Fibroblast of villous mesenchyme (primary cell): Measurements from ENCODE around the gene THSD4. TPM values are rescaled to one million over a fixed set of nuclear protein-coding genes. Genes with fewer than 3 reads are reported as not detected.

Source experiments
- DNase-seq: peaks from one replicate; pipeline ENCODE4 v3.0.0-alpha.2; 2010; ENCODE audit warnings: low read depth
- H3K4me3 ChIP-seq: 2 replicates; pipeline ENCODE4 v1.5.1; 2011; ENCODE audit warnings: low read depth, mild to moderate bottlenecking, low read length
- CTCF ChIP-seq: IDR thresholded peaks from 2 replicates; pipeline ENCODE4 v1.5.1; 2012; ENCODE audit warnings: low read depth, mild to moderate bottlenecking, low read length; ENCODE audit not compliant: insufficient read depth
- total RNA-seq: library from RNA; depleted of rRNA; stranded (reverse); fragments of >200 nt; gene quantifications from 2 replicates; pipeline ENCODE4 v1.2.3, GENCODE V29; 2012

Gene THSD4
- total RNA-seq, 1 donor, result 76.4 TPM

GRCh38 chr15:71088155-71088554 lies 27.1 kb upstream of the THSD4 start:
- TF ChIP-seq CTCF, result no peak
- H3K4me3 ChIP-seq, result no peak overlapping the region
- no peak for DNase-seq

- H3K4me3 ChIP-seq, result no peak overlapping the region
- no peak for DNase-seq
- TF ChIP-seq CTCF, result no peak
These were observed 26.6 kb upstream of the THSD4 start for GRCh38 chr15:71088683-71089082.

GRCh38 chr15:71089801-71090200 lies 25.5 kb upstream of the THSD4 start:
- DNase-seq, result no peak
- TF ChIP-seq CTCF, result no peak
- no peak overlapping the region for H3K4me3 ChIP-seq

- DNase-seq, result no peak
- TF ChIP-seq CTCF, result no peak
- H3K4me3 ChIP-seq, result no peak overlapping the region
These were observed 23.7 kb upstream of the THSD4 start for GRCh38 chr15:71091601-71092000.

- H3K4me3 ChIP-seq, result no peak overlapping the region
- TF ChIP-seq CTCF, result no peak
- no peak for DNase-seq
These were observed 23.1 kb upstream of the THSD4 start for GRCh38 chr15:71092056-71092600.

GRCh38 chr15:71093054-71094024 lies 21.9 kb upstream of the THSD4 start:
- peak; percentile 47 for DNase-seq
- no peak overlapping the region for H3K4me3 ChIP-seq
- TF ChIP-seq CTCF, result no peak

GRCh38 chr15:71094137-71094536 lies 21.1 kb upstream of the THSD4 start:
- no peak for DNase-seq
- no peak for TF ChIP-seq CTCF
- no peak overlapping the region for H3K4me3 ChIP-seq
